ENCODE measurements around the gene GSC2.
"Not testable (repeated sequence)": the region's sequence is repeated elsewhere in the genome, so short reads cannot be mapped to it uniquely, and the experiment has no call there.

GSC2 gene

GRCh38 chr22:19178065-19178656 is 28.1 kb upstream of the GSC2 start:
- DNase-seq, result no peak

- no peak for DNase-seq
These were observed 27.3 kb upstream of the GSC2 start for GRCh38 chr22:19177164-19178064.

- DNase-seq, result peak in 1 of 2 experiments; percentile 29
These were observed 26.6 kb upstream of the GSC2 start for GRCh38 chr22:19176732-19177131.

GRCh38 chr22:19176175-19176643 is 26.1 kb upstream of the GSC2 start:
- no peak for DNase-seq

GRCh38 chr22:19175602-19176174 is 25.6 kb upstream of the GSC2 start:
- peak in 1 of 2 experiments; percentile 28 for DNase-seq

GRCh38 chr22:19175026-19175601 is 25.0 kb upstream of the GSC2 start:
- DNase-seq, result no peak

GRCh38 chr22:19174106-19175025 is 24.3 kb upstream of the GSC2 start:
- DNase-seq, result no peak

GRCh38 chr22:19173047-19174035 is 23.2 kb upstream of the GSC2 start:
- no peak for DNase-seq

GRCh38 chr22:19172213-19173046 is 22.3 kb upstream of the GSC2 start:
- peak in 1 of 2 experiments; percentile 18 for DNase-seq

GRCh38 chr22:19169947-19170318 is 19.8 kb upstream of the GSC2 start:
- no peak for DNase-seq

- DNase-seq, result peak in 1 of 2 experiments; percentile 34
These were observed 19.2 kb upstream of the GSC2 start for GRCh38 chr22:19169002-19169946.

GRCh38 chr22:19168088-19168890 is 18.2 kb upstream of the GSC2 start:
- DNase-seq, result no peak

GRCh38 chr22:19167106-19167869 is 17.2 kb upstream of the GSC2 start:
- no peak for DNase-seq

GRCh38 chr22:19166421-19166820 is 16.3 kb upstream of the GSC2 start:
- no peak for DNase-seq

- no peak for DNase-seq
These were observed 14.3 kb upstream of the GSC2 start for GRCh38 chr22:19164425-19164824.

- DNase-seq, result not testable (repeated sequence)
These were observed 8.6 kb upstream of the GSC2 start for GRCh38 chr22:19158649-19159048.

GRCh38 chr22:19156109-19156508 is 6.0 kb upstream of the GSC2 start:
- DNase-seq, result not testable (repeated sequence)

Measured in activated T-cell treated with anti-CD3 and anti-CD28 coated beads, Interleukin-2, amount 50 U/mL, for 48 hours (primary cell).